HAP-1 (cell line): Measurements from ENCODE around the gene PRKN.

ENCODE experiments used
- DNase-seq, 2 experiments: peaks; one replicate each; pipeline ENCODE4 v3.0.0-alpha.2; 2016 to 2020; ENCODE audit warnings: low spot score in 2 of 2
- H3K27me3 ChIP-seq: fragments of 250-450 bp; sonication (Bioruptor Pico); 2 replicates; pipeline ENCODE4 v1.5.1; 2020; ENCODE audit warnings: low read depth, mild to moderate bottlenecking, moderate library complexity
- H3K36me3 ChIP-seq: fragments of 250-450 bp; sonication (Bioruptor Pico); replicated peaks from 2 replicates; pipeline ENCODE4 v1.5.1; 2020; ENCODE audit warnings: mild to moderate bottlenecking
- H3K4me1 ChIP-seq: fragments of 250-450 bp; sonication (Bioruptor Pico); 2 replicates; pipeline ENCODE4 v1.5.1; 2020; ENCODE audit warnings: mild to moderate bottlenecking
- H3K4me3 ChIP-seq: fragments of 250-450 bp; sonication (Bioruptor Pico); 2 replicates; pipeline ENCODE4 v1.5.1; 2020; ENCODE audit warnings: mild to moderate bottlenecking, moderate library complexity
- H3K9me3 ChIP-seq: fragments of 250-450 bp; sonication (Bioruptor Pico); 2 replicates; pipeline ENCODE4 v1.5.1; 2020; ENCODE audit warnings: mild to moderate bottlenecking, moderate library complexity
- in situ Hi-C: fragments of 300-500 bp; cut with MboI; formaldehyde crosslinking; loops from 3 replicates; pipeline ENCODE4 v1.14.3; 2020; ENCODE audit warnings: low sequenced_read_pairs, inconsistent platforms, mixed read lengths

Gene PRKN

DNA sequence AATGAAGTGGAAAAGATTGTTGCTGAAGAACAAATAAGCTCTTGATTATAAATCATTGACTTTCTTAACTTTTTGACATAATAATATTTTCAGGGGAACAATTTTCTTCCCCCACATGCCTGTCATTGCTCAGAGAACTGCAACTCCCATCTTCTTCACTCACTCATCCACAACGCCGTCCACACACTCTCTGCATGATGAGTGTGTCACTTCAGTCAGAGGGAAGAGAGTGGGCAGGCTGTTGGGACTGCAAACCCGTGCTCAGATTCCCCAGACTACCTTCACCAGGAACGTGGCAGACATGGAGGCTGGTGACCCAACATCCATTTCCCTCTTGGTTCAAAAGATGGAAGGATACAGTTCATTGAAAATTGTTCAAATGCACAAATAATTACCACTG is 650.8 kb downstream of the PRKN start:
- H3K4me3 ChIP-seq: no peak overlapping the region
- H3K4me1 ChIP-seq: no peaks in the 10 kb centered on the region
- H3K36me3 ChIP-seq: no peaks in the 10 kb centered on the region
- in situ Hi-C loops: no loop called here
- H3K27me3 ChIP-seq: no peaks in the 10 kb centered on the region
- DNase-seq: no peak
- H3K9me3 ChIP-seq: no peaks in the 10 kb centered on the region

DNA sequence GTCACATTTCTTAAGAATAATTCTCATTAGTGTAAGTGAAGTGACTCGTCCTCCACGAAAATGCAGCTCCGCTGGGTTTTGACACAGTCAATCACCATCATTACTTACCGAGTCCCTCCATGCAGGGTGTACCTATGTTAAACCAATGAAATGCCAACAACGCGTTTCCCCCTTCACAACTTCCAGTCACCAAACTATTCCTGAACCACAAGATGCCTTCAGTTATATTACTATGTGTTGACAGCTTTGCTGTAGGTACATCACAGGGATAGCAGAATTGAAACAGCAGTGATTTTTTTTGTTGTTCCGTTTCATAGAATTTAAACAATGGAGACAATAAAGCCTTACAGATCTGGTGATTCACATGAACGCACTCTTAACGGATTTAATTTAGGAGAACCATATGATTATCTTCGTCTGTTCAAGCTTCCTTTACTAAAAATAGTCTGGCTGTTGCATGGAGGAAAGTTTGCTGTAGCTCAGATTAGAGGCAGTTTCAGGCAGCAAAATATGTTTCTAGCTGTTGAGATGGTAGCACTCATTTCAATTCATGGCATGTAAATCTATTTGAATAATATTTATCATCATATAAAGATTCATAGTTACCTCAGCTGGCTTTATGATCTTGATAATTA is 652.8 kb downstream of the PRKN start:
- in situ Hi-C loops: no loop called here
- Histone ChIP-seq H3K4me3 (no peak overlapping the region), H3K4me1 (no peaks in the 10 kb centered on the region), H3K36me3 (no peaks in the 10 kb centered on the region), H3K27me3 (no peaks in the 10 kb centered on the region), H3K9me3 (no peaks in the 10 kb centered on the region)
- DNase-seq: no peak

GRCh38 chr6:162070639-162071038 is 656.9 kb downstream of the PRKN start:
- no peak for DNase-seq
- in situ Hi-C loops: no loop called here
- H3K4me3 ChIP-seq: no peak overlapping the region
- no peaks in the 10 kb centered on the region for H3K36me3 ChIP-seq
- no peaks in the 10 kb centered on the region for H3K27me3 ChIP-seq
- H3K9me3 ChIP-seq: no peaks in the 10 kb centered on the region
- no peaks in the 10 kb centered on the region for H3K4me1 ChIP-seq

- in situ Hi-C loops: no loop called here
- H3K4me1 ChIP-seq: no peaks in the 10 kb centered on the region
- no peaks in the 10 kb centered on the region for H3K9me3 ChIP-seq
- no peaks in the 10 kb centered on the region for H3K27me3 ChIP-seq
- no peak for DNase-seq
- H3K4me3 ChIP-seq: no peak overlapping the region
- no peaks in the 10 kb centered on the region for H3K36me3 ChIP-seq
These were observed 657.6 kb downstream of the PRKN start for GRCh38 chr6:162069995-162070394.

DNA sequence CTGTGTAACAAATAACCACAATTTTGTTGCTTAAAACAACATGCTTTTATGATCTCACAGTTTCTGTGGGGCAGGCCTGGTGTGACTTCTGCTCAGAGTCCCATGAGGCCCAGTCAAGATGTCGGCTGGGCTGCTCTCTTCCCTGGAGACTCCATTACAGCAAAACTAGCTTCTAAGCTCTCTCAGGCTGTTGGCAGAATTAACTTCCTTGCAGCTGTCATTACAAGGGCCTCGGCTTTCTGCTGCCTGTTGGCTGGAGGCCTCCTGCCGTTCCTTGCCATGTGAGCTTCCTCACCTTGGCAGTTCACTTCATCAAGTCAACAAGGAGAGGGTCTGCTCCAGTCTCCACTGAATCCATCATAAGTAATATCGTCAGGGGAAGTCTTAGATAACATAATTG is 659.2 kb downstream of the PRKN start:
- DNase-seq: no peak
- H3K4me3 ChIP-seq: no peak overlapping the region

GRCh38 chr6:162063666-162064065 is 663.9 kb downstream of the PRKN start:
- Histone ChIP-seq H3K4me1 (no peaks in the 10 kb centered on the region), H3K9me3 (no peaks in the 10 kb centered on the region), H3K36me3 (no peaks in the 10 kb centered on the region), H3K27me3 (no peaks in the 10 kb centered on the region), H3K4me3 (no peak overlapping the region)
- in situ Hi-C loops: no loop called here
- no peak for DNase-seq

More for the DNA sequence above, 659.2 kb downstream of the PRKN start:
- in situ Hi-C loops: no loop called here
- no peaks in the 10 kb centered on the region for H3K36me3 ChIP-seq
- no peaks in the 10 kb centered on the region for H3K4me1 ChIP-seq
- H3K9me3 ChIP-seq: no peaks in the 10 kb centered on the region
- no peaks in the 10 kb centered on the region for H3K27me3 ChIP-seq

GRCh38 chr6:162058281-162058875 is 669.2 kb downstream of the PRKN start:
- Histone ChIP-seq H3K9me3 (no peaks in the 10 kb centered on the region), H3K4me3 (no peak overlapping the region), H3K4me1 (no peaks in the 10 kb centered on the region), H3K27me3 (no peaks in the 10 kb centered on the region), H3K36me3 (no peaks in the 10 kb centered on the region)
- in situ Hi-C loops: no loop called here
- no peak for DNase-seq

DNA sequence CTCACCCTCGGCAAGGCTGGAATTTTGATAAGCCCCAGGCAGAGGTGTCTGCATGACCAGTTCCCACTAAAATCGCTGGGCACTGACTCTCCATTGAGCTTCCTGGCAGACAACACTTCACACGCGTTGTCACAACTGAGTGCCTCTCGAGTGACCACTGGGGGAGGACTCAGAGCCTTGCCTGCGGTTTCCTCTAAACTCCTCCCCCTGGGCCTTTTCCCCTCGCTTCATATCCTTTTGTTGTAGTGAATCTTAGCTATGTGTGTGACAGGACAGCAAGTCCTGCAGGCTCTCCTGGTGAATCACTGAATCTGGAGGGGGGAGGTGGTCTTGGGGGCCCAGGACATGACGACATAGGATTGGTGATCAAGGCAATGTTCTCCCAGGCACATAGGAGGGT is 670.8 kb downstream of the PRKN start:
- Histone ChIP-seq H3K4me1 (no peaks in the 10 kb centered on the region), H3K4me3 (no peak overlapping the region), H3K27me3 (no peaks in the 10 kb centered on the region), H3K9me3 (no peaks in the 10 kb centered on the region), H3K36me3 (no peaks in the 10 kb centered on the region)
- peak in 1 of 2 experiments; percentile 12 for DNase-seq
- in situ Hi-C loops: no loop called here

DNA sequence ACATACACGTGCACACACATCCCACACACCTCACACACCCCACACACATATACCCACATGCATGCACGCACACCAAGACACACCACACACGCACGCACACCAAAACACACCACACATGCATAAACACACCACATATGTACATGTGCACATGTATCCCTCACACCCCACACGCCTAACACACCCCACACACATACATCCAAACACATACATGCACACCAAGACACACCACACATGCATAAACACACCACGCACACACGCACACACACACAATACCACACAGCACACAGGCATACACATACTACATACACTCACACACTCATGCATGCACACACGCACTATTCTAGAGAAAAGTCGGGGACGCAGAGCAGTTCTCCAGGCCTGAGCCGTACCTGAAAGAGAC is 671.5 kb downstream of the PRKN start:
- no peaks in the 10 kb centered on the region for H3K27me3 ChIP-seq
- H3K4me1 ChIP-seq: no peaks in the 10 kb centered on the region
- in situ Hi-C loops: no loop called here
- H3K4me3 ChIP-seq: no peak overlapping the region
- H3K36me3 ChIP-seq: no peaks in the 10 kb centered on the region
- no peaks in the 10 kb centered on the region for H3K9me3 ChIP-seq
- no peak for DNase-seq

DNA sequence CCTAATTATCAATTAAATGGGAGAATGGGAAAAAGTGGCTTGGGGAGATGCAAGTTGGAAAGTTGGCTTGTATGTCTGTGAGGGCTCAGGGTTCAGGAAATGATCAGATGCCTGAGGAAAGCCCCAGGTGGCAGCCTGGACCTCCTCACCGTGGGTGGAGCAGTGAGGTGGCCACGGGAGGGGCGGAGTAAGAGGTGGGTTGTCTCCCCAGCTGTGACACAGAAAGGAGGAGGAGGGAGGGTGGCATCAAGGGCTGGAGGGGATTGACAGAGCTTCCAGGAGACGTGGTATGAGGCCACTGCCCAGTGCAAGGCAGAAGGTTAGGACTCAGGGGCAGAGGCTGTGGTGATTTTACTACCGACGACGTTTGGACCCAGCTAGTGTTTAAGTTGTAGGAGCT is 672.2 kb downstream of the PRKN start:
- in situ Hi-C loops: no loop called here
- H3K27me3 ChIP-seq: no peaks in the 10 kb centered on the region
- DNase-seq: no peak
- no peaks in the 10 kb centered on the region for H3K9me3 ChIP-seq
- no peaks in the 10 kb centered on the region for H3K36me3 ChIP-seq
- no peaks in the 10 kb centered on the region for H3K4me1 ChIP-seq
- no peak overlapping the region for H3K4me3 ChIP-seq

- in situ Hi-C loops: no loop called here
- H3K4me3 ChIP-seq: no peak overlapping the region
- H3K9me3 ChIP-seq: no peaks in the 10 kb centered on the region
- H3K36me3 ChIP-seq: no peaks in the 10 kb centered on the region
- DNase-seq: no peak
- no peaks in the 10 kb centered on the region for H3K27me3 ChIP-seq
- H3K4me1 ChIP-seq: no peaks in the 10 kb centered on the region
These were observed 674.5 kb downstream of the PRKN start for GRCh38 chr6:162053084-162053483.

GRCh38 chr6:162050579-162050978 is 677.0 kb downstream of the PRKN start:
- in situ Hi-C loops: no loop called here
- Histone ChIP-seq H3K27me3 (no peaks in the 10 kb centered on the region), H3K4me3 (no peak overlapping the region), H3K4me1 (no peaks in the 10 kb centered on the region), H3K9me3 (no peaks in the 10 kb centered on the region), H3K36me3 (no peaks in the 10 kb centered on the region)
- no peak for DNase-seq

DNA sequence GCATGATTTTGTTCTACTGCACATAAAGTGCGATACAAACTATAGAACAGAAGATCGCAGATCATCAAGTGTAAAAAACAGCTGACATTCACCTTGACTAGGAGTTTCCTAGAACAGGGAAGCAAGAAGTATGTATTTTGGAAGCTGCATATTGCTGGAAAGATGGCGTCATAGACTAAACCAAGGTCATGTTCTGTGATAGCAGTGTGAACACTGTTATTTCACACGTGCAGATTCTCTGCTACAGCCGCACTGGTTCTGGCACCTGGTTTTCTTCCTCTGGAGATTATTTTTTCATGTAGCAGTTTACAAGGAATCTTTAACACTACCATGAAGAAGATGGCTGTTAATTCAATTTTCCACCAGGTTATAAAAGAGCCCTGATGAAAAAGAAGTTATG is 681.2 kb downstream of the PRKN start:
- in situ Hi-C loops: no loop called here

GRCh38 chr6:162032620-162033019 is 694.9 kb downstream of the PRKN start:
- no peaks in the 10 kb centered on the region for H3K27me3 ChIP-seq
- H3K36me3 ChIP-seq: no peaks in the 10 kb centered on the region
- H3K4me1 ChIP-seq: no peaks in the 10 kb centered on the region
- no peak for DNase-seq
- H3K4me3 ChIP-seq: no peak overlapping the region
- in situ Hi-C loops: no loop called here
- H3K9me3 ChIP-seq: no peaks in the 10 kb centered on the region

More for the DNA sequence above, 681.2 kb downstream of the PRKN start:
- H3K4me3 ChIP-seq: no peak overlapping the region
- no peak for DNase-seq
- no peaks in the 10 kb centered on the region for H3K9me3 ChIP-seq
- H3K36me3 ChIP-seq: no peaks in the 10 kb centered on the region
- H3K4me1 ChIP-seq: no peaks in the 10 kb centered on the region
- H3K27me3 ChIP-seq: no peaks in the 10 kb centered on the region
